Activated CD4-positive, alpha-beta T cell treated with anti-CD3 and anti-CD28 coated beads, Interleukin-2, amount 50 U/mL, for 16 hours (primary cell): ENCODE measurements around the gene SLC35D1.
"Not testable (repeated sequence)": the region's sequence is repeated elsewhere in the genome, so short reads cannot be mapped to it uniquely, and the experiment has no call there.

Source experiments
- DNase-seq: peaks from one replicate; pipeline ENCODE4 v3.0.0-alpha.2; 2020

The SLC35D1 gene

GRCh38 chr1:66982561-66983260 lies 71.2 kb downstream of the SLC35D1 start:
- no peak for DNase-seq

GRCh38 chr1:66981679-66982078 lies 72.3 kb downstream of the SLC35D1 start:
- peak; percentile 52 for DNase-seq

DNA sequence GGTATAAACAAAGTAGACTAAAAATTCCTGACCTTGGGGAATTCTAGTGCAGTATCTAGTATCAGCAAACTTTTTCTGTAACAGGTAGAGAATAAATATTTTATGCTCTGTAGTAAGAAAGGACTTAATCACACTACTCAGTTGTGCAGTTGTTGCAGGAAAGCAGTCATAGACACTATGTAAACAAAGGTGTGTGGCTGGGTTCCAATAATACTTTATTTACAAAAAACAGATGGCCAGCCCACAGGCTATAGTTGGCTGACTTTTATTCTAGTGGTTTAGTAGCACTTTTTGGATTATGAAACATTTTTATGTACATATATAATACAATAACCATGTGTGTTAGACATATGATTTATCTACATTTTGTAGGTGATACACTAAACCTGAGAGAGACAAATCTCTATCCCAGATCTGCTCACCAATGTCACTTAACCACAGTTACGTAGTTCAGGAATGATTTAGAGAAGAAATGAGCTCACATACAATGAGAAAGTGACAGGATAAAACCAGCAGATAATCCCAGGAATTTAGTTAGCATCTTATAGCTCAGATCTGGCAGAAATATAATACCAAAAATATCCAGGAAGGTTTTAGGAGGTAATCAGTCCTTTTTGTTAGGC lies 73.1 kb downstream of the SLC35D1 start:
- peak; percentile 21 for DNase-seq

DNA sequence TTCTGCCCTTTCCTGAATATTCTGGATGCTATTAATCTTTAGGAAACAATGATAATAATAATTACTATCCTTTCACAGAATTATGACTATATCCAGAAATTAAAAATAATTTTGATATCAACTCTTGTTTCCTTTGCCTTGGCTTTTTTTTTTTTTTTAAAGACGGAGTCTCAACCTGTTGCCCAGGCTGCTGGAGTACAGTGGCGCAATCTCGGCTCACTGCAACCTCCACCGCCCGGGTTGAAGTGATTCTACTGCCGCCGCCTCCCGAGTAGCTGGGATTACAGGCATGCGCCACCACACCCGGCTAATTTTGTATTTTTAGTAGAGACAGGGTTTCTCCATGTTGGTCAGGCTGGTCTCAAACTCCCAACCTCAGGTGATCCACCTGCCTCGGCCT lies 74.3 kb downstream of the SLC35D1 start:
- not testable (repeated sequence) for DNase-seq

- no peak for DNase-seq
These were observed 75.7 kb downstream of the SLC35D1 start for GRCh38 chr1:66978201-66978600.

DNA sequence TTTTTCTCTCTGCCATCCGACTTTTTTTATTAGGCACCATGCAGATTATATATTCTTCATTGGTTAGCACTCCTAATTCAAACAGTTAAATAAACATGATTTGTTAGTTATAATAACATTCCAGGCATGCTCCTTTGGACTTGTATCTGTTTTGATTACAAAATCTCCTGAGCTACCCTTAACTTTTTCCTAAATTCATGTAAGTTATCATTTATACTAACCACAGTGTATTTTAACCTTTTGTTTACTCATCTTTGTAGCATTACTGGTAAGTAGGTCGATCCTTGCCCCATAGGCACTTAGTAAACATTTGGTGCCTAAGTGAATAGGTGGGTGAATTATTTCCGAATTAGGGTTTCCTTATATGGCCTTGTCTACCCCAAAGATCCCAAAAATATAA lies 85.4 kb downstream of the SLC35D1 start:
- DNase-seq, result no peak

- not testable (repeated sequence) for DNase-seq
These were observed 87.6 kb downstream of the SLC35D1 start for GRCh38 chr1:66966188-66966873.

GRCh38 chr1:66957938-66958337 lies 96.0 kb downstream of the SLC35D1 start:
- no peak for DNase-seq

DNA sequence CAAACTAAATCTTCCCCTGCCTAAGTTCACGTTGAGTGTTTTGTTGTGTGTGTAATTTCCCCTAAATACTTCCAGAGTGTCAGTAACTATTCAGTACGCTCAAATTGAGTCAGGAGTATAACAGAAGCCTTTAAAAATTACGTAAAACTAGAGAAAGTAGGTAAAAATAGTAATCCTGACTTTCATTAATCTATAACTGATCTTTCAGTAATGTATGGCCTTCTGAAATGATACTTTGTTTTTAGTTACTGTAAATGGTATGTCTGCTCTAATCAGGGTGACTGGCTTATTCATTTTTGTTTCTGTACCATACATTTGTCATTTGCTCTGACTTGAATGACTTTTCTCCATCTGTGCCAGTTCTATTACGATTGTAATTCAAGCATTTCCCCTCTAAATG lies 99.7 kb downstream of the SLC35D1 start:
- DNase-seq, result peak; percentile 30

DNA sequence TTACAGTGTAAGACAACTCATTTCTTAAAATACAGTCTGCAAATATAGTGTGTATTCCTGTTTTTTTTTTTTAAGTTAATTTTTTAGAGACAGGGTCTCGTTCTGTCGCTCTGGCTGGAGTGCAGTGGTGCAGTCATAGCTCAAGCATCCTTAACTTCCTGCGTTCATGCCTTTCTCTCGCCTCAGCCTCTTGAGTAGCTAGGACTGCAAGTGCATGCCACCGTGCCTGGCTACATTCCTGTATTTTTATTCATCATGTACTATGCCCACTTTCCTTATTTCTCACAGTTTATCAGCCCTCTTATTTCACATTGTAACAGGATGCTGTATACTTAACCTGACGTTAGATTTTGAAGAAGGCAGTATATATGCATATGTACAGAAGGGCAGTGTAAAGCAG lies 102.4 kb downstream of the SLC35D1 start:
- no peak for DNase-seq
